ENCODE measurements around the gene F5. TPM values are rescaled to one million over a fixed set of nuclear protein-coding genes. Genes with fewer than 3 reads are reported as not detected.

F5 gene
- 100 to 1,000 TPM; 110 to 279 (median 175) TPM for total RNA-seq
- long read RNA-seq, partial matches to known transcripts = 35 of 37 reads
- long read RNA-seq, other reads (novel, unspliced or antisense) = 2 of 37 reads

DNA sequence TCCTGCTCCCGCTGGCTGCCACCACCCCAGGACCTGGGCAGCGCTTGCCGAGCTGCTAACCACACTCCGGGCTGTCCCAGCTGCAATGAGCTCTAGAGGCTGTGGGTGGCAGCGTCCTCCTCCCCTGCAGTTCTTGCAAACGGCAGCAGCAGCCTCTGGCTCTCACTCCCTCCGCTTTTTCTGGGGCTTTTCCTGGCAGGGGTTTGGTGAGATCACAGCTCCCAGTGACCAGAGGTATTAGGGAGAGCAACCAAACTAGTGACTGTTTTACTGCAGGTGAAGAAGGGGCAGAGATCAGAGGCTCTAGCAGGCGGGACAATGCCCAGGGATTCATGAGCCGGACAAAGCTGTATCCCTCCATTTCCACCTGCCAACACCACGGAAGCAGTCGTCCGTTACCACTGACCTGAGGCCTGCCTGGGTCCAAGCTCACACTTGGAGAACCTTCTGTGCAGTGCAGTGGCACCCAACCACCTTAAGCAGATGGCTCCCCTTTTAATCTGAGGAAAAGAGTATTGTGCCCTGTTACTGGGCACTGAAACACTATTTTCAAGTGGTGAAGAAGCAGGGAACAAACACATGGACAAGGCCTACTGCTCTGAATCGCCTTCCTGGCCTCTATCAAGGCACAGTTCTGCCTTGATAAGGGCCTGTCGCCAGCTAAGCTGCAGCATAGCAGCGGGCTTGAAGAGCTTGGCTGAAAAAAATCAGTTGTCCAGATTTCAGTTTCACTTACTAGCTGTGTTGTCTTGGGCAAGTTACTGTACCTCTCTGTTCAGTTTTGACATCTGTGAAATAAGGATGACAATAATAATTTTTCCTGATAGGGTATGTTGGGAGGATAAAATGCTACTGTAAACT lies at the start of gene F5:
Gene F5, minus strand, starts transcription at position 87 of the 861 bp plus-strand sequence. CDS start 95 bp downstream, outside the sequence.
- WGBS (ENCODE audit: insufficient coverage, low coverage, low lambda C conversion rate, missing lambda C conversion rate) = 8% methylated on average over 14 of the region's 15 CpGs
- Histone ChIP-seq H3K4me1 (peaks cover 0 to 44% (median 5%) of the 10 kb centered on the region in 4 donors), H3K4me3 (peak within 1 kb of the TSS; percentile 52 to 80 (median 77)), H3K9me3 (no peaks in the 10 kb centered on the region), H3K27me3 (no peaks in the 10 kb centered on the region), H3K36me3 (peaks cover 0 to 4% (median 0%) of the 10 kb centered on the region in 4 donors), H3K27ac (peak within 1 kb of the TSS; percentile 74 to 90 (median 86))
- peak; percentile 90 to 94 (median 94) for DNase-seq
- peak; percentile 96 for TF ChIP-seq POLR2A (IDR thresholded peaks at IDR 0.05)
- TF ChIP-seq, protein P1, sequence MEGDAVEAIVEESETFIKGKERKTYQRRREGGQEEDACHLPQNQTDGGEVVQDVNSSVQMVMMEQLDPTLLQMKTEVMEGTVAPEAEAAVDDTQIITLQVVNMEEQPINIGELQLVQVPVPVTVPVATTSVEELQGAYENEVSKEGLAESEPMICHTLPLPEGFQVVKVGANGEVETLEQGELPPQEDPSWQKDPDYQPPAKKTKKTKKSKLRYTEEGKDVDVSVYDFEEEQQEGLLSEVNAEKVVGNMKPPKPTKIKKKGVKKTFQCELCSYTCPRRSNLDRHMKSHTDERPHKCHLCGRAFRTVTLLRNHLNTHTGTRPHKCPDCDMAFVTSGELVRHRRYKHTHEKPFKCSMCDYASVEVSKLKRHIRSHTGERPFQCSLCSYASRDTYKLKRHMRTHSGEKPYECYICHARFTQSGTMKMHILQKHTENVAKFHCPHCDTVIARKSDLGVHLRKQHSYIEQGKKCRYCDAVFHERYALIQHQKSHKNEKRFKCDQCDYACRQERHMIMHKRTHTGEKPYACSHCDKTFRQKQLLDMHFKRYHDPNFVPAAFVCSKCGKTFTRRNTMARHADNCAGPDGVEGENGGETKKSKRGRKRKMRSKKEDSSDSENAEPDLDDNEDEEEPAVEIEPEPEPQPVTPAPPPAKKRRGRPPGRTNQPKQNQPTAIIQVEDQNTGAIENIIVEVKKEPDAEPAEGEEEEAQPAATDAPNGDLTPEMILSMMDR (IDR thresholded peaks at IDR 0.05) = peak; percentile 48 to 60 (median 54)
- peak; percentile 84 to 93 (median 84) for ATAC-seq
- intact Hi-C loops (cut with DNase I) = no loop called here

DNA sequence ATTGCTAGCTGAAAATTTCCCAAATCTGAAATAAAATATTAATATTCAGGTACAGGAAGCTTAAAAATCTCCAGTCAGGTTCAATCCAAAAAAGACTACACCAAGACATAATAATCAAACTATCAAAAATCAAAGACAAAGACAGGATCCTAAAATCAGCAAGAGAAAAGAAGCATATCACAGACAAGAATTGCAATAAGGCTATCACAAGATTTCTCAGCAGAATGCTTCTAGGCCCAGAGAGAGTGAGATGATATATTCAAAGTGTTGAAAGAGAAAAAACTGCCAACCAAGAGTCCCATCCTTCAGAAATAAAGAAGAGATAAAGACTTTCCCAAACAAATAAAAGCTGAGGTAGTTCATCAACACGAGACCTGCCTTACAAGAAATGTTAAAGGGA lies 48.6 kb upstream of the F5 start:
- H3K27me3 ChIP-seq = no peaks in the 10 kb centered on the region
- H3K9me3 ChIP-seq = peaks cover 0 to 18% (median 0%) of the 10 kb centered on the region in 4 donors
- no peaks in the 10 kb centered on the region for H3K36me3 ChIP-seq
- intact Hi-C loops (cut with DNase I) = no loop called here
- no peak for ATAC-seq
- H3K4me1 ChIP-seq = no peaks in the 10 kb centered on the region
- no peak for DNase-seq
- H3K27ac ChIP-seq = no peak overlapping the region
- TF ChIP-seq, protein P1 (IDR thresholded peaks at IDR 0.05) = no peak
- no peak for TF ChIP-seq POLR2A (IDR thresholded peaks at IDR 0.05)
- WGBS (ENCODE audit: insufficient coverage, low coverage, low lambda C conversion rate, missing lambda C conversion rate) = 53% methylated on average over 1 of the region's 1 CpG
- H3K4me3 ChIP-seq = no peak overlapping the region

DNA sequence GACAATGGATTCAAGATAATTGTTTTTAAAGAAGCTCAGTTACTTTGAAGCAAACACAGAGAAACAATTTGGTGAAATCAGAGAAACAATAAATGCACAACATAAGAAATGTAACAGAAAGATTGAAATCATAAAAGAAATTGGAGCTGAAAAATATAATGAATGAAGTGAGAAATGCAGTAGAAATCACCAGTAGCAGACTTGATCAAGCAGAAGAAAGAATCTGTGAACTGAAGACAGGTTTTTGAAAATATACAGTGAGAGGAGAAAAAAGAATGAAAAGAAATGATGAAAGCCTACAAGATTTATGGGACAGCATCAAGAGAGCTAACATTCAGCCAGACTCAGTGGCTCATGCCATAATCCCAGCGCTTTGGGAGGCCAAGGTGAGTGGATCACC lies 47.9 kb upstream of the F5 start:
- Histone ChIP-seq H3K27ac (no peak overlapping the region), H3K36me3 (no peaks in the 10 kb centered on the region), H3K27me3 (no peaks in the 10 kb centered on the region), H3K9me3 (peaks cover 0 to 18% (median 0%) of the 10 kb centered on the region in 4 donors), H3K4me3 (no peak overlapping the region), H3K4me1 (no peaks in the 10 kb centered on the region)
- TF ChIP-seq, protein P1 (IDR thresholded peaks at IDR 0.05) = no peak
- no peak for TF ChIP-seq POLR2A (IDR thresholded peaks at IDR 0.05)
- 100% methylated on average over 1 of the region's 1 CpG for WGBS (ENCODE audit: insufficient coverage, low coverage, low lambda C conversion rate, missing lambda C conversion rate)
- ATAC-seq (no peak), DNase-seq (no peak)
- intact Hi-C loops (cut with DNase I) = no loop called here

DNA sequence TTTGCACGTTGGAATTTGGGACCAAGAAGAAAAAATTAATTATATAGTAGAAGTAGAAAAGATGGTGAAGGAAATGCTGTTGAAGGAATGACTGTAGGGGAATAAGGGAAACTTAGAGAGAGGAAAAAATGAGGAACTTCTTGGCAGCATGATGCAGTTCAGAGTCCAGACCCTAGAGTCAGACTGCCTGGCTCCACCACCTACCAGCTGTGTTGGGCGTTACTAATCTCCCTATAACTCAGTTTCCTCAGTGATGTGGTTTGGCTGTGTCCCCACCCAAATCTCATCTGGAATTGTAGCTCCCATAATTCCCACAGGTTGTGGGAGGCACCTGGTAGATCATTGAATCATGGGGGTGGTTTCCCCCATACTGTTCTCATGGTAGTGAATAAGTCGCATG lies 45.0 kb upstream of the F5 start:
- no peaks in the 10 kb centered on the region for H3K27me3 ChIP-seq
- H3K9me3 ChIP-seq = peaks cover 0 to 18% (median 0%) of the 10 kb centered on the region in 4 donors
- H3K36me3 ChIP-seq = no peaks in the 10 kb centered on the region
- no peak for ATAC-seq
- TF ChIP-seq, protein P1 (IDR thresholded peaks at IDR 0.05) = no peak
- TF ChIP-seq POLR2A (IDR thresholded peaks at IDR 0.05) = no peak
- intact Hi-C loops (cut with DNase I) = no loop called here
- DNase-seq = no peak
- no peak overlapping the region for H3K4me3 ChIP-seq
- no peaks in the 10 kb centered on the region for H3K4me1 ChIP-seq
- H3K27ac ChIP-seq = no peak overlapping the region
- WGBS (ENCODE audit: insufficient coverage, low coverage, low lambda C conversion rate, missing lambda C conversion rate) = 70% methylated on average over 3 of the region's 3 CpGs
